HL-60 (cell line): ENCODE measurements around the gene ZSCAN5A.

Experiments used
- DNase-seq, 2 experiments: peaks; one replicate each; pipeline ENCODE4 v3.0.0-alpha.2; 2010 to 2020; ENCODE audit warnings: low read depth in 1 of 2, low spot score in 1 of 2
- H3K27ac ChIP-seq: fragments of 250-450 bp; sonication (Bioruptor Pico); replicated peaks from 2 replicates; pipeline ENCODE4 v1.5.1; 2020; ENCODE audit warnings: mild to moderate bottlenecking, moderate library complexity
- H3K27me3 ChIP-seq: fragments of 250-450 bp; sonication (Bioruptor Pico); 2 replicates; pipeline ENCODE4 v1.5.1; 2021; ENCODE audit warnings: mild to moderate bottlenecking, moderate library complexity; ENCODE audit not compliant: insufficient read depth, poor library complexity, severe bottlenecking
- H3K4me3 ChIP-seq: replicated peaks from 2 replicates; pipeline ENCODE4 v1.5.1; 2011; ENCODE audit warnings: mild to moderate bottlenecking, control low read depth, low read length; ENCODE audit not compliant: insufficient read depth
- GABPA ChIP-seq: IDR thresholded peaks from 2 replicates; pipeline ENCODE4 v1.6.1; 2012; ENCODE audit warnings: low read depth
- POLR2AphosphoS5 ChIP-seq: IDR thresholded peaks from 2 replicates; pipeline ENCODE4 v1.6.1; 2012; ENCODE audit warnings: low read depth
- SPI1 ChIP-seq: IDR thresholded peaks from 2 replicates; pipeline ENCODE4 v1.6.1; 2012; ENCODE audit warnings: low read depth, mild to moderate bottlenecking, borderline replicate concordance
- TF ChIP-seq, protein P1 (sequence below): IDR thresholded peaks from one replicate; pipeline ENCODE4 v1.5.1; 2011; ENCODE audit warnings: low read length, control low read depth, inconsistent platforms; ENCODE audit not compliant: insufficient read depth
- TF ChIP-seq, protein P2 (sequence below): IDR thresholded peaks from 2 replicates; pipeline ENCODE4 v1.6.1; 2012; ENCODE audit warnings: low read depth; ENCODE audit not compliant: insufficient replicate concordance

ZSCAN5A gene

DNA sequence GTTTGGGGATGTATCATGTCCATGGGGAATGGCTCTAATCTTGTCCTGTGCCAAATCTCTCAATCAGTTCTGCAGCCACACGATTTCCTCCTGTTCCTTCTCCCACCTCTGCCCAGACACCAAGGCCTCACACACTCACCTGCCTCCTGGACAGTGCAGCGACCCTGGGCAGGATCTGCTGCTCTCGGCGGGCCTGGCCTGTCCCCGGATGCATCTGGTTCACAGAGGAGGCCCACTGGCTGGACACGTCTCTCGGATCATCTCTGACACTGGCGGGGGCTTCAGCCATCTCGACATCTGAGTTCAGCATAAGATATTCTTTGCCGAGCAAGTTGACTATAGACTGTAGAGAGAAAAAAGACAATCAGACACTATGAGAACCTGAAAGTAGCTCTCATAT lies 122.9 kb downstream of the ZSCAN5A start:
- Histone ChIP-seq H3K27me3 (no peaks in the 10 kb centered on the region), H3K4me3 (no peak overlapping the region), H3K27ac (no peak overlapping the region)
- no peak for DNase-seq
- TF ChIP-seq SPI1 (no peak), POLR2AphosphoS5 (no peak), GABPA (no peak)
- TF ChIP-seq, protein P1, sequence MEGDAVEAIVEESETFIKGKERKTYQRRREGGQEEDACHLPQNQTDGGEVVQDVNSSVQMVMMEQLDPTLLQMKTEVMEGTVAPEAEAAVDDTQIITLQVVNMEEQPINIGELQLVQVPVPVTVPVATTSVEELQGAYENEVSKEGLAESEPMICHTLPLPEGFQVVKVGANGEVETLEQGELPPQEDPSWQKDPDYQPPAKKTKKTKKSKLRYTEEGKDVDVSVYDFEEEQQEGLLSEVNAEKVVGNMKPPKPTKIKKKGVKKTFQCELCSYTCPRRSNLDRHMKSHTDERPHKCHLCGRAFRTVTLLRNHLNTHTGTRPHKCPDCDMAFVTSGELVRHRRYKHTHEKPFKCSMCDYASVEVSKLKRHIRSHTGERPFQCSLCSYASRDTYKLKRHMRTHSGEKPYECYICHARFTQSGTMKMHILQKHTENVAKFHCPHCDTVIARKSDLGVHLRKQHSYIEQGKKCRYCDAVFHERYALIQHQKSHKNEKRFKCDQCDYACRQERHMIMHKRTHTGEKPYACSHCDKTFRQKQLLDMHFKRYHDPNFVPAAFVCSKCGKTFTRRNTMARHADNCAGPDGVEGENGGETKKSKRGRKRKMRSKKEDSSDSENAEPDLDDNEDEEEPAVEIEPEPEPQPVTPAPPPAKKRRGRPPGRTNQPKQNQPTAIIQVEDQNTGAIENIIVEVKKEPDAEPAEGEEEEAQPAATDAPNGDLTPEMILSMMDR = no peak
- TF ChIP-seq, protein P2, sequence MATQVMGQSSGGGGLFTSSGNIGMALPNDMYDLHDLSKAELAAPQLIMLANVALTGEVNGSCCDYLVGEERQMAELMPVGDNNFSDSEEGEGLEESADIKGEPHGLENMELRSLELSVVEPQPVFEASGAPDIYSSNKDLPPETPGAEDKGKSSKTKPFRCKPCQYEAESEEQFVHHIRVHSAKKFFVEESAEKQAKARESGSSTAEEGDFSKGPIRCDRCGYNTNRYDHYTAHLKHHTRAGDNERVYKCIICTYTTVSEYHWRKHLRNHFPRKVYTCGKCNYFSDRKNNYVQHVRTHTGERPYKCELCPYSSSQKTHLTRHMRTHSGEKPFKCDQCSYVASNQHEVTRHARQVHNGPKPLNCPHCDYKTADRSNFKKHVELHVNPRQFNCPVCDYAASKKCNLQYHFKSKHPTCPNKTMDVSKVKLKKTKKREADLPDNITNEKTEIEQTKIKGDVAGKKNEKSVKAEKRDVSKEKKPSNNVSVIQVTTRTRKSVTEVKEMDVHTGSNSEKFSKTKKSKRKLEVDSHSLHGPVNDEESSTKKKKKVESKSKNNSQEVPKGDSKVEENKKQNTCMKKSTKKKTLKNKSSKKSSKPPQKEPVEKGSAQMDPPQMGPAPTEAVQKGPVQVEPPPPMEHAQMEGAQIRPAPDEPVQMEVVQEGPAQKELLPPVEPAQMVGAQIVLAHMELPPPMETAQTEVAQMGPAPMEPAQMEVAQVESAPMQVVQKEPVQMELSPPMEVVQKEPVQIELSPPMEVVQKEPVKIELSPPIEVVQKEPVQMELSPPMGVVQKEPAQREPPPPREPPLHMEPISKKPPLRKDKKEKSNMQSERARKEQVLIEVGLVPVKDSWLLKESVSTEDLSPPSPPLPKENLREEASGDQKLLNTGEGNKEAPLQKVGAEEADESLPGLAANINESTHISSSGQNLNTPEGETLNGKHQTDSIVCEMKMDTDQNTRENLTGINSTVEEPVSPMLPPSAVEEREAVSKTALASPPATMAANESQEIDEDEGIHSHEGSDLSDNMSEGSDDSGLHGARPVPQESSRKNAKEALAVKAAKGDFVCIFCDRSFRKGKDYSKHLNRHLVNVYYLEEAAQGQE = no peak

- H3K27me3 ChIP-seq = no peaks in the 10 kb centered on the region
Observed at GRCh38 chr19:56191115-56191514, 123.5 kb downstream of the ZSCAN5A start.

GRCh38 chr19:56189785-56190184 lies 124.9 kb downstream of the ZSCAN5A start:
- Histone ChIP-seq H3K27ac (no peak overlapping the region), H3K4me3 (no peak overlapping the region), H3K27me3 (no peaks in the 10 kb centered on the region)
- DNase-seq = no peak
- no peak for TF ChIP-seq POLR2AphosphoS5
- TF ChIP-seq SPI1 = no peak
- TF ChIP-seq, protein P2 = no peak
- TF ChIP-seq GABPA = no peak
- TF ChIP-seq, protein P1 = no peak

More at GRCh38 chr19:56191115-56191514, 123.5 kb downstream of the ZSCAN5A start:
- no peak for DNase-seq
- H3K27ac ChIP-seq = no peak overlapping the region
- H3K4me3 ChIP-seq = no peak overlapping the region
- no peak for TF ChIP-seq SPI1
- TF ChIP-seq POLR2AphosphoS5 = no peak
- TF ChIP-seq GABPA = no peak
- TF ChIP-seq, protein P1 = no peak
- TF ChIP-seq, protein P2 = no peak
